WI38 (cell line): ENCODE results near the gene TRIM44.

Experiments
- H3K4me3 ChIP-seq: 2 replicates; pipeline ENCODE4 v1.5.1; 2011; ENCODE audit warnings: low read depth, mild to moderate bottlenecking, control low read depth, low read length
- CTCF ChIP-seq: IDR thresholded peaks from 2 replicates; pipeline ENCODE4 v1.5.1; 2012; ENCODE audit warnings: low read depth, mild to moderate bottlenecking, control low read depth, low read length

The TRIM44 gene

DNA sequence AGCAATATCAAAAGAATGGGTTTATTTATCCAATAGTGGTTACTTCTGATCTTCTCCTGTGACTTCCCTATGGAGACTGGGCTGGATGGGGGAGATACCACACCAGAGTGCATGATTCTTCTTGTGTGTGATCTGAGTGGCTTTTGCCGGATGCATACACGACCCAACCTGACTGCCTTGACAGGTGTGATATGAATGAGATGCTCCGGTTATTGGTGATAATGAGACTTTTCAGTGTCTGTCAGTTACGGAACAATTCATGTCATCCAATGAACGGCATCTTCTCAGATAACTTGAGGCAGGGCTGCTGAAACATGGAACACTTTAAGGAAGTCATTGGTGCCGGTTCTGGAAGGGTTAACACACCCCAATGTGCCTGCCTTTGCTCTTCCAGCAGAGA is 26.6 kb upstream of the TRIM44 start:
- no peak for TF ChIP-seq CTCF
- H3K4me3 ChIP-seq, result no peak overlapping the region

GRCh38 chr11:35639591-35640179 is 22.9 kb upstream of the TRIM44 start:
- no peak for TF ChIP-seq CTCF
- no peak overlapping the region for H3K4me3 ChIP-seq

GRCh38 chr11:35641171-35641897 is 21.2 kb upstream of the TRIM44 start:
- H3K4me3 ChIP-seq, result no peak overlapping the region
- TF ChIP-seq CTCF, result no peak

DNA sequence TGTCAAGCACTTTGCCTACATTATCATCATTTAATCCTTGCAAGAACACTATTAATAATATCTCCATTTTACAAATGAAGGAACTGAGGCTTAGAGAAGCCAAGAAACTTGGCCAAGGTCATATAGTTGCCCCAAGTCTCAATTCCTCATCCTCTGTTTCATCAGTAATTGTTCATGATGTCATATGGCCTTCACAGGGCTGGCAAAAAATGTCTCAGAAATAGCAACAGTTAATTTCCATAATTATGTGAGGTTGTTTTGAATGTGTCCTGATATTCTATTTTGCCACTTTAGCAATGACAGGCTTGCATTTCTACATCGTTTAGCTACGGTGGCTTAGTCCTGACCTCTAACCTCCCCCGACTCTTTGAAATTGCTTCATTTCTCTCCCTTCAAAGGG is 20.6 kb upstream of the TRIM44 start:
- no peak for TF ChIP-seq CTCF

GRCh38 chr11:35647421-35648093 is 15.0 kb upstream of the TRIM44 start:
- no peak overlapping the region for H3K4me3 ChIP-seq
- TF ChIP-seq CTCF, result no peak

More for the DNA sequence above, 20.6 kb upstream of the TRIM44 start:
- no peak overlapping the region for H3K4me3 ChIP-seq

- no peak for TF ChIP-seq CTCF
- no peak overlapping the region for H3K4me3 ChIP-seq
Measured at GRCh38 chr11:35650006-35650405, 12.6 kb upstream of the TRIM44 start.

GRCh38 chr11:35650467-35650866 is 12.1 kb upstream of the TRIM44 start:
- no peak overlapping the region for H3K4me3 ChIP-seq
- no peak for TF ChIP-seq CTCF
